Hepatocyte (in vitro differentiated cells): ENCODE measurements around the gene ADORA2A.

ENCODE experiments used
- CTCF ChIP-seq: fragments of 200-600 bp; sonication (generic); IDR thresholded peaks from 2 replicates; pipeline ENCODE4 v1.5.1; 2016; ENCODE audit warnings: antibody characterized with exemption, mild to moderate bottlenecking; ENCODE audit not compliant: poor library complexity
- EZH2phosphoT487 ChIP-seq: fragments of 200-600 bp; sonication (generic); IDR thresholded peaks from one replicate; pipeline ENCODE4 v1.6.1; 2018; ENCODE audit warnings: antibody characterized with exemption, mild to moderate bottlenecking, low read depth, moderate library complexity; ENCODE audit not compliant: unreplicated experiment, severe bottlenecking

GRCh38 chr22:24433001-24433827 is 5.8 kb downstream of the ADORA2A start:
- TF ChIP-seq EZH2phosphoT487 (no peak), CTCF (no peak)
